Subcutaneous abdominal adipose tissue (tissue), 5 donors: ENCODE results near the gene NFU1.
"Not testable (repeated sequence)": the region's sequence is repeated elsewhere in the genome, so short reads cannot be mapped to it uniquely, and the experiment has no call there.

Experiments
- H3K27ac ChIP-seq: one replicate; pipeline ENCODE4 v1.7.0; 2013; ENCODE audit warnings: low read depth, mild to moderate bottlenecking, inconsistent platforms, low read length, moderate library complexity
- H3K27me3 ChIP-seq, 5 donors: one replicate each; pipeline ENCODE4 v1.7.0; 2013; ENCODE audit warnings: low read length in 5 of 5, inconsistent platforms in 1 of 5; ENCODE audit not compliant: control insufficient read depth in 5 of 5, insufficient read depth in 4 of 5
- H3K36me3 ChIP-seq, 5 donors: one replicate each; pipeline ENCODE4 v1.7.0; 2013; ENCODE audit warnings: low read length in 5 of 5; ENCODE audit not compliant: control insufficient read depth in 5 of 5, insufficient read depth in 5 of 5
- H3K4me1 ChIP-seq, 5 donors: one replicate each; pipeline ENCODE4 v1.7.0; 2013; ENCODE audit warnings: low read length in 5 of 5, mild to moderate bottlenecking in 3 of 5, moderate library complexity in 1 of 5; ENCODE audit not compliant: control insufficient read depth in 5 of 5, insufficient read depth in 5 of 5
- H3K4me3 ChIP-seq, 5 donors: one replicate each; pipeline ENCODE4 v1.7.0; 2013; ENCODE audit warnings: low read length in 5 of 5, low read depth in 1 of 5
- H3K9ac ChIP-seq, 5 donors: one replicate each; pipeline ENCODE4 v1.7.0; 2013; ENCODE audit warnings: low read length in 5 of 5, mild to moderate bottlenecking in 4 of 5, moderate library complexity in 3 of 5
- H3K9me3 ChIP-seq, 5 donors: one replicate each; pipeline ENCODE4 v1.7.0; 2013; ENCODE audit warnings: low read length in 5 of 5; ENCODE audit not compliant: control insufficient read depth in 5 of 5
- donor health status: healthy.
- donor health status: healthy.
- donor health status: healthy.
- donor health status: healthy.
- donor health status: healthy.

NFU1 gene

GRCh38 chr2:69429491-69430183, 7.6 kb downstream of the NFU1 start:
- peak overlapping the region; percentile 77 for H3K27ac ChIP-seq
- H3K36me3 ChIP-seq = peaks cover 11 to 49% (median 21%) of the 10 kb centered on the region in 5 donors
- H3K9me3 ChIP-seq = no peaks in the 10 kb centered on the region
- peaks cover 0 to 24% (median 7%) of the 10 kb centered on the region in 5 donors for H3K4me1 ChIP-seq
- no peak overlapping the region for H3K4me3 ChIP-seq
- no peaks in the 10 kb centered on the region for H3K27me3 ChIP-seq
- no peak overlapping the region for H3K9ac ChIP-seq

DNA sequence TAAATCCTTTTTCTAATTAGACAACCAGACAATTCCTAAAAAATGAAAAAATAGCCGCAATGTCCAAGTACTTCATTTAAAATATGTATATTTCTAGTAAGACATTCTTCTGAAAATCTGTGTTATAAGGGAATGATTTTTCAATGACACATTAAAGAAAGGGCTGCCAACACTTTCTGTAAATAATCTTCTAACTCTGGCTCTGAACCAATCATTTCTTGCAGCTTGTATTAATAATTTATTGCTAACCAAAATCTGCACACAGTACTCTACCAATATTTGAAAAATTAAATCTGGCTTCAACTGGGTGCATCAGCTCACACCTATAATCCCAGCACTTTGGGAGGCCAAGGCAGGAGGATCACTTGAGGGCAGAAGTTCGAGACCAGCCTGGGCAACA, 8.3 kb downstream of the NFU1 start:
- Histone ChIP-seq H3K9me3 (no peaks in the 10 kb centered on the region), H3K4me3 (no peak overlapping the region), H3K27me3 (no peaks in the 10 kb centered on the region), H3K27ac (peak overlapping the region; percentile 77), H3K9ac (peak overlapping the region in 1 of 5 donors; percentile 72), H3K36me3 (peaks cover 11 to 53% (median 21%) of the 10 kb centered on the region in 5 donors), H3K4me1 (peaks cover 0 to 20% (median 3%) of the 10 kb centered on the region in 5 donors)

- Histone ChIP-seq H3K27ac (no peak overlapping the region), H3K36me3 (peaks cover 8 to 53% (median 11%) of the 10 kb centered on the region in 5 donors), H3K9me3 (no peaks in the 10 kb centered on the region), H3K4me3 (no peak overlapping the region), H3K9ac (no peak overlapping the region), H3K4me1 (peaks cover 0 to 14% (median 2%) of the 10 kb centered on the region in 5 donors), H3K27me3 (no peaks in the 10 kb centered on the region)
These were observed 12.8 kb downstream of the NFU1 start for GRCh38 chr2:69424419-69424818.

DNA sequence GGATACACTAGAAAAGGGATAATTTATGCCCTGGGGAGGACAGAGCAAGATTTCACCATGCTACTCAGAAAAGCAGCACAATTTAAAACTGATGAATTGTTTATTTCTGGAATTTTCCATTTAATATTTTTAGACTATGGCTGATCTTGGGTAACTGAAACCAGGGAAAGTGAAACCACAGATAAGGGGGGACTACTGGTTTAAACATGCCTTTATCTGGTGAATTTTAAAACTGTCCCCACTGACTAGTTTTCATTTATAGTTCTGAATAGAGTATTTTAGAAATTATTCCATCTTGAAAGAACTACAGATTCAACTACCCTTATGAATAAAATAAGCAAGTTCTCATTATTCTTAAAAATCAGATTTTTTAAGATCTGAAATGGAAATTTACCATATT, 15.0 kb downstream of the NFU1 start:
- Histone ChIP-seq H3K4me1 (no peaks in the 10 kb centered on the region), H3K27ac (peak overlapping the region; percentile 10), H3K36me3 (peaks cover 10 to 56% (median 25%) of the 10 kb centered on the region in 5 donors), H3K9me3 (no peaks in the 10 kb centered on the region), H3K9ac (no peak overlapping the region), H3K4me3 (no peak overlapping the region), H3K27me3 (no peaks in the 10 kb centered on the region)

- H3K27ac ChIP-seq, H3K4me3 ChIP-seq, H3K27me3 ChIP-seq, H3K4me1 ChIP-seq, H3K9me3 ChIP-seq, H3K9ac ChIP-seq: not testable (repeated sequence)
- peaks cover 15 to 52% (median 38%) of the 10 kb centered on the region in 5 donors for H3K36me3 ChIP-seq
These were observed 18.1 kb downstream of the NFU1 start for GRCh38 chr2:69419111-69419510.

GRCh38 chr2:69416147-69416546, 21.1 kb downstream of the NFU1 start:
- H3K27ac ChIP-seq = no peak overlapping the region
- H3K27me3 ChIP-seq = no peaks in the 10 kb centered on the region
- no peak overlapping the region for H3K4me3 ChIP-seq
- H3K4me1 ChIP-seq = no peaks in the 10 kb centered on the region
- H3K9me3 ChIP-seq = no peaks in the 10 kb centered on the region
- no peak overlapping the region for H3K9ac ChIP-seq
- H3K36me3 ChIP-seq = peaks cover 17 to 61% (median 43%) of the 10 kb centered on the region in 5 donors

DNA sequence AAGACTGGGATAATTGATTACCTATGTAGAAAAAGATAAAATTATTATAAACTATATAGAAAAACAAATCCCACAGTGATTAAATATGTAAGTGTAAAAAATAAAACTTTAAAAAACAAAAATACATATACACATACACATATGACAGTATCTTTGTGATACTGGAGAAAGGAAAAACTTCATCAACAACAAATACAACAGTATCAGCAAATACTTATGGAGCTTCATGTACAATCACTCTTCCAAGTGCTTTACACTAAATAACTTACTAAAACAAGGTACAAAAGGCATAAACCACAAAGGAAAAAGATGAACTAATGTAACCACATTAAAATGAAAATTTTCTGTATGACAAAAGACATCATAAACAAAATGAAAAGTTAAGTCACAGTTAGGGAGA, 26.1 kb downstream of the NFU1 start:
- H3K9ac ChIP-seq = peak overlapping the region in 1 of 5 donors; percentile 30
- H3K27me3 ChIP-seq = no peaks in the 10 kb centered on the region
- H3K9me3 ChIP-seq = no peaks in the 10 kb centered on the region
- H3K36me3 ChIP-seq = peaks cover 13 to 59% (median 44%) of the 10 kb centered on the region in 5 donors
- no peak overlapping the region for H3K27ac ChIP-seq
- H3K4me3 ChIP-seq = no peak overlapping the region
- no peaks in the 10 kb centered on the region for H3K4me1 ChIP-seq

- Histone ChIP-seq H3K27me3 (no peaks in the 10 kb centered on the region), H3K9me3 (no peaks in the 10 kb centered on the region), H3K9ac (no peak overlapping the region), H3K27ac (no peak overlapping the region), H3K36me3 (peaks cover 21 to 78% (median 48%) of the 10 kb centered on the region in 5 donors), H3K4me1 (peaks cover 0 to 5% (median 0%) of the 10 kb centered on the region in 5 donors), H3K4me3 (no peak overlapping the region)
These were observed 31.9 kb downstream of the NFU1 start for GRCh38 chr2:69405306-69405705.

- peaks cover 25 to 74% (median 51%) of the 10 kb centered on the region in 5 donors for H3K36me3 ChIP-seq
- H3K27me3 ChIP-seq = no peaks in the 10 kb centered on the region
- no peak overlapping the region for H3K4me3 ChIP-seq
- H3K9me3 ChIP-seq = no peaks in the 10 kb centered on the region
- no peak overlapping the region for H3K9ac ChIP-seq
- H3K27ac ChIP-seq = no peak overlapping the region
- H3K4me1 ChIP-seq = no peaks in the 10 kb centered on the region
These were observed 37.1 kb downstream of the NFU1 start for GRCh38 chr2:69400121-69400520.

DNA sequence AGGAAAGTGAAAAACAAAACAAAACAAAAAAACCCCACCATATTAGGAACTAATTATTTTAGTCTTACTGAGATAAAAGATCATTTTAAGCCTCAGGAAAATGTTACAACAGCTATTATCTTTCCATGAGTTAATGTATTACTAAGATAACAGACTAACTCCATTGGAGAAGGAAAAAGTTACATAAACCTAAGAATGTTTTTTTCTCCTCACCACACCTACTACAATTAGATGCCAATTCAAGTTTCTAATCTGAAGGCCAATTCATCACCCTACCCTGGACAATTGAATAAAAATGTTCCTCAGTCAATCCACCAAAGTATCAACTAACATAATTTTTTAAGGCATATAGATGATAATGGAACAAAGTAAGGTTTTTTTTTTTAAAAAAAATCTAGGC, 40.0 kb downstream of the NFU1 start:
- no peak overlapping the region for H3K9ac ChIP-seq
- no peaks in the 10 kb centered on the region for H3K9me3 ChIP-seq
- no peaks in the 10 kb centered on the region for H3K4me1 ChIP-seq
- H3K36me3 ChIP-seq = peaks cover 34 to 68% (median 49%) of the 10 kb centered on the region in 5 donors
- H3K27ac ChIP-seq = no peak overlapping the region
- no peak overlapping the region for H3K4me3 ChIP-seq
- H3K27me3 ChIP-seq = no peaks in the 10 kb centered on the region
